GM18526 (cell line): ENCODE measurements around the gene PCGF1.

Source experiments
- POLR2A ChIP-seq: IDR thresholded peaks from 3 replicates; pipeline ENCODE4 v1.6.1; 2011; ENCODE audit not compliant: insufficient read length; ENCODE audit errors: extremely low read depth

PCGF1 gene

GRCh38 chr2:74507145-74507925, at the start of gene PCGF1:
TSS of gene PCGF1 (minus strand) at chr2:74507695. CDS start at chr2:74507668, 27 bp downstream.
- TF ChIP-seq POLR2A = peak; percentile 88

- TF ChIP-seq POLR2A = no peak
Observed at GRCh38 chr2:74556831-74557370, 49.4 kb upstream of the PCGF1 start.

GRCh38 chr2:74556159-74556558, 48.7 kb upstream of the PCGF1 start:
- no peak for TF ChIP-seq POLR2A

- TF ChIP-seq POLR2A = no peak
Observed at GRCh38 chr2:74555610-74556103, 48.2 kb upstream of the PCGF1 start.

- peak; percentile 21 for TF ChIP-seq POLR2A
Observed at GRCh38 chr2:74554820-74555531, 47.5 kb upstream of the PCGF1 start.

- TF ChIP-seq POLR2A = peak; percentile 68
Observed at GRCh38 chr2:74553892-74554819, 46.7 kb upstream of the PCGF1 start, which contains the start of the genes DOK1 and LOXL3. TSS of gene DOK1 (plus strand) at chr2:74554720. CDS start at chr2:74554755, 35 bp downstream. TSS of gene LOXL3 (minus strand) at chr2:74553942. CDS start at chr2:74552634, 1,308 bp downstream.

GRCh38 chr2:74552914-74553811, 45.7 kb upstream of the PCGF1 start:
- TF ChIP-seq POLR2A = no peak

GRCh38 chr2:74551942-74552913, 44.7 kb upstream of the PCGF1 start:
- no peak for TF ChIP-seq POLR2A

GRCh38 chr2:74551530-74551929, 44.0 kb upstream of the PCGF1 start:
- TF ChIP-seq POLR2A = no peak

GRCh38 chr2:74550231-74550630, 42.7 kb upstream of the PCGF1 start:
- TF ChIP-seq POLR2A = no peak

- TF ChIP-seq POLR2A = peak; percentile 25
Observed at GRCh38 chr2:74548900-74549826, 41.7 kb upstream of the PCGF1 start.
